BJ (cell line): ENCODE data around the gene ETFRF1. TPM values are rescaled to one million over a fixed set of nuclear protein-coding genes. Genes with fewer than 3 reads are reported as not detected.

ENCODE experiments used
- CTCF ChIA-PET: fragments of 350-600 bp; formaldehyde crosslinking; extraction: SDS; loops from one replicate; lab custom pipeline; 2021; ENCODE audit warnings: antibody characterized with exemption, inconsistent platforms; lab: Yijun Ruan, JAX
- POLR2A ChIA-PET: fragments of 300-600 bp; sonication (Branson Sonifier 250); formaldehyde crosslinking; extraction: SDS; loops from one replicate; lab custom pipeline; 2021; ENCODE audit warnings: antibody characterized with exemption; lab: Charles Lee
- DNase-seq: peaks from one replicate; pipeline ENCODE4 v3.0.0-alpha.2; 2011; ENCODE audit warnings: low read depth
- H3K27me3 ChIP-seq: 2 replicates; pipeline ENCODE4 v1.6.0; 2011; ENCODE audit warnings: low read length; ENCODE audit not compliant: control insufficient read depth, insufficient read depth
- H3K36me3 ChIP-seq: 2 replicates; pipeline ENCODE4 v1.5.1; 2011; ENCODE audit warnings: low read length; ENCODE audit not compliant: control insufficient read depth, insufficient read depth
- H3K4me3 ChIP-seq: 2 replicates; pipeline ENCODE4 v1.5.1; 2011; ENCODE audit warnings: low read depth, mild to moderate bottlenecking, control low read depth, low read length
- polyA plus RNA-seq: library from polyadenylated mRNA; depleted of rRNA; stranded (reverse); fragments of >200 nt; gene quantifications from 2 replicates; pipeline ENCODE4 v1.2.3, GENCODE V29; 2011
- TF ChIP-seq, protein P1 (sequence below): IDR thresholded peaks from 2 replicates; pipeline ENCODE4 v1.5.1; 2011; ENCODE audit warnings: low read depth, mild to moderate bottlenecking, control low read depth, inconsistent platforms, low read length, moderate library complexity; ENCODE audit not compliant: insufficient read depth

Gene ETFRF1
- polyA plus RNA-seq, 1 experiment, result 6.0 TPM

DNA sequence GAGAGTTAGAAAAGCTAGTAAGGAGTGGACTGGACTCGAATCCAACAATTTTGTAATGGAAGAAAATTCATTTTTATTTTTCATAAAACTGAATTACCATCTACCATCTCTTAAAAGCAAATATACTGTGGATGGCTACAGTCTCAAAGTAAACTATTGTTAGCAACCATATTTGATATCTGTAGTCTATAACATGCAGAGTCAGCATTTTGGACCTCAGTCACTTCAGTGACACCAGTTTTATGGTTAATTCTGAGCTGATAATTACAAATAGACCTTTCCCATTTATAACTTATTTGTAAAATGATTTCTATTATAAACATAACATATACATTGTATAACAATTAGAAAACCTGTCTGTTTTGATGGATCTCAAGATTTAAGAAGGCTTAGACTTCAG, 53.7 kb downstream of the ETFRF1 start:
- Histone ChIP-seq H3K36me3 (no peaks in the 10 kb centered on the region), H3K4me3 (no peak overlapping the region), H3K27me3 (no peaks in the 10 kb centered on the region)
- TF ChIP-seq, protein P1, sequence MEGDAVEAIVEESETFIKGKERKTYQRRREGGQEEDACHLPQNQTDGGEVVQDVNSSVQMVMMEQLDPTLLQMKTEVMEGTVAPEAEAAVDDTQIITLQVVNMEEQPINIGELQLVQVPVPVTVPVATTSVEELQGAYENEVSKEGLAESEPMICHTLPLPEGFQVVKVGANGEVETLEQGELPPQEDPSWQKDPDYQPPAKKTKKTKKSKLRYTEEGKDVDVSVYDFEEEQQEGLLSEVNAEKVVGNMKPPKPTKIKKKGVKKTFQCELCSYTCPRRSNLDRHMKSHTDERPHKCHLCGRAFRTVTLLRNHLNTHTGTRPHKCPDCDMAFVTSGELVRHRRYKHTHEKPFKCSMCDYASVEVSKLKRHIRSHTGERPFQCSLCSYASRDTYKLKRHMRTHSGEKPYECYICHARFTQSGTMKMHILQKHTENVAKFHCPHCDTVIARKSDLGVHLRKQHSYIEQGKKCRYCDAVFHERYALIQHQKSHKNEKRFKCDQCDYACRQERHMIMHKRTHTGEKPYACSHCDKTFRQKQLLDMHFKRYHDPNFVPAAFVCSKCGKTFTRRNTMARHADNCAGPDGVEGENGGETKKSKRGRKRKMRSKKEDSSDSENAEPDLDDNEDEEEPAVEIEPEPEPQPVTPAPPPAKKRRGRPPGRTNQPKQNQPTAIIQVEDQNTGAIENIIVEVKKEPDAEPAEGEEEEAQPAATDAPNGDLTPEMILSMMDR, result no peak
- CTCF ChIA-PET, result interaction anchor here (0.6 kb wide), 1 partner anchor 10 kb away, joined by 3 read pairs; no protein-coding TSS in a partner anchor
- no peak for DNase-seq
- POLR2A ChIA-PET, result no interaction called here

GRCh38 chr12:25249931-25250738, 55.1 kb downstream of the ETFRF1 start:
- ChIA-PET POLR2A (interaction anchor here (0.6 kb wide), 1 partner anchor 28 kb away, joined by 16 read pairs; no protein-coding TSS in a partner anchor), CTCF (interaction anchor here (0.8 to 0.9 kb wide), 2 partner anchors 8 to 9 kb away, joined by 3 read pairs; no protein-coding TSS in a partner anchor)
- Histone ChIP-seq H3K27me3 (no peaks in the 10 kb centered on the region), H3K36me3 (no peaks in the 10 kb centered on the region), H3K4me3 (peak overlapping the region; percentile 96)
- no peak for DNase-seq
- TF ChIP-seq, protein P1, result no peak

- Histone ChIP-seq H3K4me3 (peak within 1 kb of the TSS; percentile 96), H3K36me3 (no peaks in the 10 kb centered on the region), H3K27me3 (no peaks in the 10 kb centered on the region)
- ChIA-PET POLR2A (interaction anchor here (0.5 to 0.6 kb wide), 2 partner anchors 13 to 29 kb away, joined by 3 to 16 read pairs; no protein-coding TSS in a partner anchor), CTCF (interaction anchor here (0.6 to 0.9 kb wide), 2 partner anchors 9 to 10 kb away, joined by 3 read pairs; no protein-coding TSS in a partner anchor)
- TF ChIP-seq, protein P1, result no peak
- DNase-seq, result peak; percentile 62
Observed at GRCh38 chr12:25250744-25251730, 56.0 kb downstream of the ETFRF1 start, which contains the start of gene KRAS. TSS of gene KRAS (minus strand) at chr12:25250929.

- Histone ChIP-seq H3K4me3 (no peak overlapping the region), H3K27me3 (no peaks in the 10 kb centered on the region), H3K36me3 (no peaks in the 10 kb centered on the region)
- TF ChIP-seq, protein P1, result no peak
- ChIA-PET POLR2A (no interaction called here), CTCF (interaction anchor here (1.2 kb wide), 1 partner anchor 53 kb away, joined by 3 read pairs; no protein-coding TSS in a partner anchor)
- DNase-seq, result no peak
Observed at GRCh38 chr12:25251769-25252168, 56.7 kb downstream of the ETFRF1 start.
